CD14-positive monocyte (primary cell): ENCODE results near the gene POC1A. TPM values are rescaled to one million over a fixed set of nuclear protein-coding genes. Genes with fewer than 3 reads are reported as not detected.

Experiments
- DNase-seq, 3 donors: peaks; one replicate each; pipeline ENCODE4 v3.0.0-alpha.2; 2011 to 2022
- H2AFZ ChIP-seq: 2 replicates; pipeline ENCODE4 v1.6.0; 2012; ENCODE audit warnings: mild to moderate bottlenecking, low read depth, low read length, inconsistent platforms; ENCODE audit not compliant: insufficient read depth, poor library complexity, severe bottlenecking
- H3K27ac ChIP-seq, 2 donors: 1 replicate in 1 of 2; 2 replicates in 1 of 2; pipeline ENCODE4 v1.5.1; 2012 to 2013; ENCODE audit warnings: low read length in 2 of 2, control low read depth in 1 of 2, inconsistent platforms in 1 of 2, low read depth in 1 of 2, mild to moderate bottlenecking in 1 of 2
- H3K27me3 ChIP-seq, 2 donors: one replicate each; pipeline versions ENCODE4 v1.6.0 to v1.6.1; 2011 to 2013; ENCODE audit warnings: low read length in 2 of 2; ENCODE audit not compliant: control insufficient read depth in 2 of 2, insufficient read depth in 2 of 2
- H3K36me3 ChIP-seq, 2 donors: replicated peaks in 1 of 2; 1 replicate in 1 of 2; 2 replicates in 1 of 2; pipeline versions ENCODE4 v1.5.1 to v1.6.1; 2012 to 2013; ENCODE audit warnings: low read length in 2 of 2, control low read depth in 1 of 2, inconsistent platforms in 1 of 2, mild to moderate bottlenecking in 1 of 2; ENCODE audit not compliant: insufficient read depth in 2 of 2, control insufficient read depth in 1 of 2
- H3K4me1 ChIP-seq, 2 donors: 1 replicate in 1 of 2; 2 replicates in 1 of 2; pipeline versions ENCODE4 v1.5.1 to v1.6.1; 2012 to 2013; ENCODE audit warnings: low read length in 2 of 2, control low read depth in 1 of 2, inconsistent platforms in 1 of 2, mild to moderate bottlenecking in 1 of 2, moderate library complexity in 1 of 2; ENCODE audit not compliant: insufficient read depth in 2 of 2, control insufficient read depth in 1 of 2
- H3K4me2 ChIP-seq: replicated peaks from 2 replicates; pipeline ENCODE3; 2012; ENCODE audit warnings: low read length, moderate library complexity, mild to moderate bottlenecking; ENCODE audit not compliant: poor library complexity, severe bottlenecking; ENCODE audit errors: extremely low read depth
- H3K4me3 ChIP-seq, 3 experiments: fragments of 200-600 bp in 1 of 3; sonication (generic) in 1 of 3; replicated peaks in 1 of 3; 1 replicate in 2 of 3; 2 replicates in 1 of 3; pipeline ENCODE4 v1.5.1; 2011 to 2013; ENCODE audit warnings: low read length in 3 of 3, mild to moderate bottlenecking in 3 of 3, control low read depth in 2 of 3, low read depth in 2 of 3, inconsistent platforms in 1 of 3, moderate library complexity in 1 of 3
- H3K79me2 ChIP-seq: 2 replicates; pipeline ENCODE4 v1.6.0; 2012; ENCODE audit warnings: mild to moderate bottlenecking, control low read depth, inconsistent platforms, low read length, moderate library complexity; ENCODE audit not compliant: insufficient read depth
- H3K9ac ChIP-seq: 2 replicates; pipeline ENCODE4 v1.6.0; 2017; ENCODE audit warnings: low read length, mild to moderate bottlenecking; ENCODE audit not compliant: insufficient read depth, poor library complexity, severe bottlenecking
- H3K9me3 ChIP-seq, 2 donors: replicated peaks in 1 of 2; 1 replicate in 1 of 2; 2 replicates in 1 of 2; pipeline versions ENCODE4 v1.5.1 to v1.6.1; 2012 to 2013; ENCODE audit warnings: low read length in 2 of 2, control low read depth in 1 of 2; ENCODE audit not compliant: control insufficient read depth in 1 of 2, insufficient read depth in 1 of 2
- H4K20me1 ChIP-seq: 2 replicates; pipeline ENCODE4 v1.6.0; 2012; ENCODE audit warnings: mild to moderate bottlenecking, low read length, control low read depth, moderate library complexity; ENCODE audit not compliant: insufficient read depth
- H3K27ac Mint-ChIP-seq, 7 donors: one replicate each; pipeline ENCODE4 v1.8.0; 2020; ENCODE audit warnings: mild to moderate bottlenecking in 7 of 7, mixed read lengths in 7 of 7, moderate library complexity in 6 of 7, inconsistent platforms in 2 of 7
- H3K27me3 Mint-ChIP-seq, 3 donors: one replicate each; pipeline ENCODE4 v1.8.0; 2021 to 2022; ENCODE audit warnings: low read depth in 3 of 3, mild to moderate bottlenecking in 3 of 3, mixed read lengths in 3 of 3, moderate library complexity in 3 of 3, inconsistent platforms in 1 of 3
- H3K36me3 Mint-ChIP-seq, 2 donors: one replicate each; pipeline ENCODE4 v1.8.0; 2020; ENCODE audit warnings: mixed read lengths in 2 of 2, inconsistent platforms in 1 of 2, mild to moderate bottlenecking in 1 of 2
- H3K4me1 Mint-ChIP-seq: one replicate; pipeline ENCODE4 v1.8.0; 2020; ENCODE audit warnings: mild to moderate bottlenecking, mixed read lengths
- H3K4me3 Mint-ChIP-seq, 2 donors: one replicate each; pipeline ENCODE4 v1.8.0; 2020; ENCODE audit warnings: mild to moderate bottlenecking in 2 of 2, mixed read lengths in 2 of 2, moderate library complexity in 1 of 2
- H3K9me3 Mint-ChIP-seq, 7 donors: one replicate each; pipeline ENCODE4 v1.8.0; 2020 to 2022; ENCODE audit warnings: mixed read lengths in 7 of 7, mild to moderate bottlenecking in 6 of 7, moderate library complexity in 6 of 7, inconsistent platforms in 2 of 7
- WGBS: methylation state at CpG from one replicate; pipeline ENCODE4 v1.1.5; 2013; ENCODE audit warnings: missing lambda C conversion rate; ENCODE audit not compliant: insufficient coverage; 5-methylcytosine and 5-hydroxymethylcytosine counted together
- intact Hi-C, 2 donors: fragments of 100-400 bp; cut with micrococcal nuclease; formaldehyde crosslinking; loops; one replicate each; pipeline versions ENCODE4 v1.15.0 to v1.15.1; 2023
- polyA plus RNA-seq, 3 donors: library from polyadenylated mRNA; depleted of rRNA in 1 of 3; unstranded in 2 of 3; stranded (reverse) in 1 of 3; fragments of 300-500 nt in 2 of 3; fragments of >200 nt in 1 of 3; fragmentation: Illumina TruSeq in 2 of 3; gene quantifications; 1 replicate in 2 of 3; 2 replicates in 1 of 3; pipeline ENCODE4 v1.2.3, GENCODE V29; 2012 to 2021
- TF ChIP-seq, protein P1 (sequence below): fragments of 200-600 bp; IDR thresholded peaks from one replicate; pipeline ENCODE4 v1.8.0; 2022; ENCODE audit warnings: antibody characterized with exemption, mild to moderate bottlenecking

The POC1A gene
- polyA plus RNA-seq, 3 donors: 1.2 to 2.0 (median 1.5) TPM

DNA sequence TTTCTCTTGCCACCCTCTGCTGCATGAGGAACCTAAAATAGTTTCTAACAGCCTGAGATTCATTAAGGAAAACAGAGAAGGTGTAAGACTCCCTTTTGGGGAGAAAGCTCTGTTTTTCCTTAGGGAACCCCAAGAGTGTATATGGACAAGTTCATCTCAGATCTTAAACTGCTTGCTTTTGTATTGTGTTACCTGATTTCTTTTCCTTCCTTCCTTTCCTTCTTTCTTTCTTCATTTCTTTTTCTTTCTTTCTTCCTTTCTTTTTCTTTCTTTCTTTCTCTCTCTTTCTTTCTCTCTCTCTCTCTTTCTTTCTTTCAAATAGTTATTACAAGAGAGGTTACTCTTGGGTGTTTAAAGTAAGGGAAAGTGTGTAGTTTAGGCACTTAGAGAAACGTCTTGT lies 5.3 kb upstream of the POC1A start:
- H3K4me3 ChIP-seq: no peak overlapping the region
- WGBS: no CpG with 5 or more reads among the region's 1 CpG
- H3K36me3 ChIP-seq: no peaks in the 10 kb centered on the region
- peaks cover 6% of the 10 kb centered on the region in 2 donors for H3K4me1 ChIP-seq
- H3K4me2 ChIP-seq: no peak overlapping the region
- H3K27ac ChIP-seq: no peak overlapping the region
- H3K4me3 Mint-ChIP-seq: no peak overlapping the region
- H4K20me1 ChIP-seq: no peaks in the 10 kb centered on the region
- H3K27me3 Mint-ChIP-seq: peaks cover 1 to 3% (median 1%) of the 10 kb centered on the region in 3 donors
- H3K36me3 Mint-ChIP-seq: no peaks in the 10 kb centered on the region
- H2AFZ ChIP-seq: no peak overlapping the region
- no peak for DNase-seq
- H3K9me3 Mint-ChIP-seq: no peaks in the 10 kb centered on the region
- intact Hi-C loops: loop anchor here in 1 of 2 donors (5.0 kb wide), 1 partner anchor 53 kb away; no protein-coding TSS in a partner anchor
- H3K4me1 Mint-ChIP-seq: peaks cover 9% of the 10 kb centered on the region
- H3K9me3 ChIP-seq: no peaks in the 10 kb centered on the region
- TF ChIP-seq, protein P1, sequence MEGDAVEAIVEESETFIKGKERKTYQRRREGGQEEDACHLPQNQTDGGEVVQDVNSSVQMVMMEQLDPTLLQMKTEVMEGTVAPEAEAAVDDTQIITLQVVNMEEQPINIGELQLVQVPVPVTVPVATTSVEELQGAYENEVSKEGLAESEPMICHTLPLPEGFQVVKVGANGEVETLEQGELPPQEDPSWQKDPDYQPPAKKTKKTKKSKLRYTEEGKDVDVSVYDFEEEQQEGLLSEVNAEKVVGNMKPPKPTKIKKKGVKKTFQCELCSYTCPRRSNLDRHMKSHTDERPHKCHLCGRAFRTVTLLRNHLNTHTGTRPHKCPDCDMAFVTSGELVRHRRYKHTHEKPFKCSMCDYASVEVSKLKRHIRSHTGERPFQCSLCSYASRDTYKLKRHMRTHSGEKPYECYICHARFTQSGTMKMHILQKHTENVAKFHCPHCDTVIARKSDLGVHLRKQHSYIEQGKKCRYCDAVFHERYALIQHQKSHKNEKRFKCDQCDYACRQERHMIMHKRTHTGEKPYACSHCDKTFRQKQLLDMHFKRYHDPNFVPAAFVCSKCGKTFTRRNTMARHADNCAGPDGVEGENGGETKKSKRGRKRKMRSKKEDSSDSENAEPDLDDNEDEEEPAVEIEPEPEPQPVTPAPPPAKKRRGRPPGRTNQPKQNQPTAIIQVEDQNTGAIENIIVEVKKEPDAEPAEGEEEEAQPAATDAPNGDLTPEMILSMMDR: no peak
- H3K27ac Mint-ChIP-seq: peak overlapping the region in 2 of 7 donors; percentile 8 to 46
- no peaks in the 10 kb centered on the region for H3K79me2 ChIP-seq
- H3K27me3 ChIP-seq: no peaks in the 10 kb centered on the region
- no peak overlapping the region for H3K9ac ChIP-seq

GRCh38 chr3:52155912-52156311 lies 1.7 kb upstream of the POC1A start:
- Histone ChIP-seq H2AFZ (no peak overlapping the region), H3K4me2 (no peak overlapping the region), H3K9me3 (no peaks in the 10 kb centered on the region), H3K9ac (no peak overlapping the region), H3K4me1 (peaks cover 17 to 19% of the 10 kb centered on the region in 2 donors), H4K20me1 (no peaks in the 10 kb centered on the region), H3K79me2 (peaks cover 29% of the 10 kb centered on the region), H3K36me3 (no peaks in the 10 kb centered on the region), H3K27me3 (no peaks in the 10 kb centered on the region), H3K4me3 (no peak overlapping the region), H3K27ac (no peak overlapping the region)
- Mint-ChIP-seq H3K4me3 (no peak overlapping the region), H3K4me1 (peaks cover 17% of the 10 kb centered on the region), H3K27ac (peak overlapping the region in 1 of 7 donors; percentile 41), H3K9me3 (no peaks in the 10 kb centered on the region), H3K36me3 (no peaks in the 10 kb centered on the region), H3K27me3 (peaks cover 1 to 2% (median 1%) of the 10 kb centered on the region in 3 donors)
- TF ChIP-seq, protein P1: no peak
- no peak for DNase-seq
- 92% methylated on average over 2 of the region's 4 CpGs for WGBS
- intact Hi-C loops: loop anchor here in 1 of 2 donors (2.0 to 5.0 kb wide), 2 partner anchors 56 to 99 kb away; partner anchors contain the start of gene DUSP7
